HPDE6-E6E7 (cell line): Measurements from ENCODE around the gene IQGAP2.
"Not testable (repeated sequence)": the region's sequence is repeated elsewhere in the genome, so short reads cannot be mapped to it uniquely, and the experiment has no call there.

ENCODE experiments used
- DNase-seq: peaks from one replicate; pipeline ENCODE4 v3.0.0; 2011; ENCODE audit warnings: missing footprints; ENCODE audit errors: extremely low spot score

The IQGAP2 gene

GRCh38 chr5:76542887-76543690 is 140.0 kb downstream of the IQGAP2 start:
- no peak for DNase-seq

- DNase-seq = peak; percentile 44
Measured at GRCh38 chr5:76544268-76544926, 141.3 kb downstream of the IQGAP2 start.

- DNase-seq = no peak
Measured at GRCh38 chr5:76545184-76545583, 142.1 kb downstream of the IQGAP2 start.

- no peak for DNase-seq
Measured at GRCh38 chr5:76546497-76547102, 143.5 kb downstream of the IQGAP2 start.

- DNase-seq = no peak
Measured at GRCh38 chr5:76547242-76547890, 144.3 kb downstream of the IQGAP2 start.

GRCh38 chr5:76547891-76548524 is 144.9 kb downstream of the IQGAP2 start:
- no peak for DNase-seq

- DNase-seq = no peak
Measured at GRCh38 chr5:76548525-76549229, 145.6 kb downstream of the IQGAP2 start.

- not testable (repeated sequence) for DNase-seq
Measured at GRCh38 chr5:76550881-76551280, 147.8 kb downstream of the IQGAP2 start.

GRCh38 chr5:76552546-76552945 is 149.5 kb downstream of the IQGAP2 start:
- DNase-seq = no peak

- no peak for DNase-seq
Measured at GRCh38 chr5:76553251-76553650, 150.2 kb downstream of the IQGAP2 start.

GRCh38 chr5:76555114-76555513 is 152.0 kb downstream of the IQGAP2 start:
- no peak for DNase-seq

GRCh38 chr5:76555717-76556116 is 152.6 kb downstream of the IQGAP2 start:
- DNase-seq = no peak

GRCh38 chr5:76556511-76557221 is 153.6 kb downstream of the IQGAP2 start:
- no peak for DNase-seq

- DNase-seq = no peak
Measured at GRCh38 chr5:76560952-76561891, 158.1 kb downstream of the IQGAP2 start.

GRCh38 chr5:76561959-76562358 is 158.9 kb downstream of the IQGAP2 start:
- no peak for DNase-seq

- DNase-seq = no peak
Measured at GRCh38 chr5:76565009-76565408, 161.9 kb downstream of the IQGAP2 start.

GRCh38 chr5:76570153-76570552 is 167.1 kb downstream of the IQGAP2 start:
- no peak for DNase-seq

- no peak for DNase-seq
Measured at GRCh38 chr5:76571559-76571958, 168.5 kb downstream of the IQGAP2 start.

- DNase-seq = no peak
Measured at GRCh38 chr5:76576450-76576849, 173.4 kb downstream of the IQGAP2 start.
